ENCODE results near the gene P4HTM.

The P4HTM gene

DNA sequence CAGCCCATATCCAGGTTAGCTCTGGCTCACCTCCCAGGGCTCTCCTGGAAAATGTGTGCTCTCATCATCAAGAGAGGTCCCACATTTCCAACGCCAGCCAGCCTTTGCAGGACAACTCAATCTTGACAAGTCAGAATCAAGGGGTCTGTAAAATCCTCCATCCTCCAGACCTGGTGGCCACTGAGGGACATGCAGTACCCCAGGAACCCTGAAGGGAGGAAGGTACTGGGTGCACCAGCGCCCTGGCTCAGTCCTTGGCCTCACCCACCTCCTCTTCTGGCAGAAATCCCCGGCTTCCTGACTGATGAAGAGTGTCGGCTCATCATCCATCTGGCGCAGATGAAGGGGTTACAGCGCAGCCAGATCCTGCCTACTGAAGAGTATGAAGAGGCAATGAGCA is 11.1 kb downstream of the P4HTM start:
- in situ Hi-C loops (cut with HindIII; ENCODE audit: low pct_ligation_motif_present, low sequenced_read_pairs) = no loop called here
- H3K27ac ChIP-seq = no peak overlapping the region

DNA sequence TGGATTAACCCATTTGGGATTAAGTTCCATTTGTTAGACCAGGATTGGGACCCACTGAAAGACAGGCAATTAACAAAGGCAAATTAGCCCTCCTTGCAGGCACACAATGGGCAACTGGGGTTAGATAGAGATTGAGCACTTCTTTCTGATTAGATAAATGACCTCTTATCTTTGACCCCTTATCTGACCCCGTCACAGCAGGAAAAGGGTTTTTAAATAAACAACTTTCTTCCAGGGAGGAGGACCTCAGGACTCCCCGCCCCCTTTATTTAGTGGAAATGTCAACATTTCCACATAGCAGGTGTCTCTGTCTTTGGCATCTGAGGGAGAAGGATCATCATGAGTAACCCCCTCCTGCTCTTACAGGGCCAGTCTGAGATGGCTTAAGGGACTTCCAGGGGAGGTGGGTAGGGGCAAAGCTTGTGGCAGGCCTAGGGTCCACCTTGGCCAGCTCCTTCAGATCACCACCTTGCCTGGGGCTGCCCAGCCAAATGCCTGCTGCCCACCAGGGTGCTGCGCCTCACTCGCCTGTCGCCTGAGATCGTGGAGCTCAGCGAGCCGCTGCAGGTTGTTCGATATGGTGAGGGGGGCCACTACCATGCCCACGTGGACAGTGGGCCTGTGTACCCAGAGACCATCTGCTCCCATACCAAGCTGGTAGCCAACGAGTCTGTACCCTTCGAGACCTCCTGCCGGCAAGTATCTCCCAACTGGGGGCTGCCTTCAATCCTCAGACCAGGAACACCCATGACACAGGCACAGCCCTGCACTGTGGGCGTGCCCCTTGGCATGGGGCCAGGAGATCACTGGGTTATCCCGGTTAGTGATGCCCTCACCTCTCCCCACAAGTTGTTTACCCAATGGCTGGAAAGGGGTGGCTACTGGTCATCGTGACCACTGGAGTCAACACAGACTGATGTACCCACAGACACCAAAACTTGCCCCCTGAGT is 14.6 kb downstream of the P4HTM start:
- Histone ChIP-seq H3K36me3 (replicated peaks) (no peaks in the 10 kb centered on the region), H3K27ac (no peak overlapping the region), H3K4me3 (ENCODE audit: low read depth, low read length) (no peak overlapping the region), H3K27me3 (replicated peaks) (no peaks in the 10 kb centered on the region)
- in situ Hi-C loops (cut with HindIII; ENCODE audit: low pct_ligation_motif_present, low sequenced_read_pairs) = no loop called here
- TF ChIP-seq, protein P1, sequence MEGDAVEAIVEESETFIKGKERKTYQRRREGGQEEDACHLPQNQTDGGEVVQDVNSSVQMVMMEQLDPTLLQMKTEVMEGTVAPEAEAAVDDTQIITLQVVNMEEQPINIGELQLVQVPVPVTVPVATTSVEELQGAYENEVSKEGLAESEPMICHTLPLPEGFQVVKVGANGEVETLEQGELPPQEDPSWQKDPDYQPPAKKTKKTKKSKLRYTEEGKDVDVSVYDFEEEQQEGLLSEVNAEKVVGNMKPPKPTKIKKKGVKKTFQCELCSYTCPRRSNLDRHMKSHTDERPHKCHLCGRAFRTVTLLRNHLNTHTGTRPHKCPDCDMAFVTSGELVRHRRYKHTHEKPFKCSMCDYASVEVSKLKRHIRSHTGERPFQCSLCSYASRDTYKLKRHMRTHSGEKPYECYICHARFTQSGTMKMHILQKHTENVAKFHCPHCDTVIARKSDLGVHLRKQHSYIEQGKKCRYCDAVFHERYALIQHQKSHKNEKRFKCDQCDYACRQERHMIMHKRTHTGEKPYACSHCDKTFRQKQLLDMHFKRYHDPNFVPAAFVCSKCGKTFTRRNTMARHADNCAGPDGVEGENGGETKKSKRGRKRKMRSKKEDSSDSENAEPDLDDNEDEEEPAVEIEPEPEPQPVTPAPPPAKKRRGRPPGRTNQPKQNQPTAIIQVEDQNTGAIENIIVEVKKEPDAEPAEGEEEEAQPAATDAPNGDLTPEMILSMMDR (IDR thresholded peaks at IDR 0.05; ENCODE audit: low read depth, low read length, missing control alignments) = no peak
- no peak for DNase-seq

More for the DNA sequence above, 11.1 kb downstream of the P4HTM start:
- Histone ChIP-seq H3K36me3 (replicated peaks) (peaks cover 2% of the 10 kb centered on the region), H3K4me3 (ENCODE audit: low read depth, low read length) (no peak overlapping the region), H3K27me3 (replicated peaks) (no peaks in the 10 kb centered on the region)
- no peak for DNase-seq
- TF ChIP-seq, protein P1 (IDR thresholded peaks at IDR 0.05; ENCODE audit: low read depth, low read length, missing control alignments) = no peak

DNA sequence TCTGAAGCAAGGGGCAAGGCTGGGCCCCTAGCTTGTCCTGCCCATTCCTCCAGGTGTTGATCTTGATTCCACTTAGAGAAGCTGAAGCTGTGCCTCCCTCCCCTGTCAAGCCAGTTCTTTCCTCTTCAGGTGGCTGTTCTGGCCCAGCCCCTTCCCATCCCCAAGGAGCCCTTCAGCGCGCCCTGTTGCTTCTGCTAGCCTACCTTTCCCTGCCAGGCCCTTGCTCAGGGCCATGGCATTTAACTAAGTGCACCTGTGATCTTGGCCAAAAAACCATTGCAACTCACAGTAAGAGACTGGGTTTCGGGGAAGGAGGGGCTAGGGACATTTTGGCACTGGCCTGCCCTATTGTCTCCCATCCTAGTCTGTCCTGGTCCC is 15.3 kb downstream of the P4HTM start:
- Histone ChIP-seq H3K36me3 (replicated peaks) (no peaks in the 10 kb centered on the region), H3K27me3 (replicated peaks) (no peaks in the 10 kb centered on the region), H3K4me3 (ENCODE audit: low read depth, low read length) (no peak overlapping the region), H3K27ac (no peak overlapping the region)
- in situ Hi-C loops (cut with HindIII; ENCODE audit: low pct_ligation_motif_present, low sequenced_read_pairs) = no loop called here
- DNase-seq = no peak
- TF ChIP-seq, protein P1 (IDR thresholded peaks at IDR 0.05; ENCODE audit: low read depth, low read length, missing control alignments) = no peak

DNA sequence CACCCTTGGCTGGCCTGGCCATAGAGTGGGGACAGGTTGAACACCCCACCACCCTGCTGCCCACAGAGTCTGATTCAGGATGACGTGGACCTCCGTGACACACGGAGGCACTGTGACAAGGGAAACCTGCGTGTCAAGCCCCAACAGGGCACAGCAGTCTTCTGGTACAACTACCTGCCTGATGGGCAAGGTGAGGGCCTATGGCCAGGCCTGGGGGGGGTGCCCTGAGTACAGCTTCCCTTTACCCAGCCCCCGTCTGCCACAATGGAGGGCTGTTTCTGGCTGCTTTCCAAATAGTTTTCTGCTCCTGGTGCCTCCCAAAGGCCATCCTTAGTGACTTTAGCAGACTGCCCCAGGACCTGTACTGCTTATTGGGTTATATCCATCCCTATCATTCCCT is 16.0 kb downstream of the P4HTM start:
- Histone ChIP-seq H3K36me3 (replicated peaks) (no peaks in the 10 kb centered on the region), H3K27ac (no peak overlapping the region), H3K4me3 (ENCODE audit: low read depth, low read length) (no peak overlapping the region), H3K27me3 (replicated peaks) (no peaks in the 10 kb centered on the region)
- TF ChIP-seq, protein P1 (IDR thresholded peaks at IDR 0.05; ENCODE audit: low read depth, low read length, missing control alignments) = no peak
- DNase-seq = no peak
- in situ Hi-C loops (cut with HindIII; ENCODE audit: low pct_ligation_motif_present, low sequenced_read_pairs) = no loop called here

DNA sequence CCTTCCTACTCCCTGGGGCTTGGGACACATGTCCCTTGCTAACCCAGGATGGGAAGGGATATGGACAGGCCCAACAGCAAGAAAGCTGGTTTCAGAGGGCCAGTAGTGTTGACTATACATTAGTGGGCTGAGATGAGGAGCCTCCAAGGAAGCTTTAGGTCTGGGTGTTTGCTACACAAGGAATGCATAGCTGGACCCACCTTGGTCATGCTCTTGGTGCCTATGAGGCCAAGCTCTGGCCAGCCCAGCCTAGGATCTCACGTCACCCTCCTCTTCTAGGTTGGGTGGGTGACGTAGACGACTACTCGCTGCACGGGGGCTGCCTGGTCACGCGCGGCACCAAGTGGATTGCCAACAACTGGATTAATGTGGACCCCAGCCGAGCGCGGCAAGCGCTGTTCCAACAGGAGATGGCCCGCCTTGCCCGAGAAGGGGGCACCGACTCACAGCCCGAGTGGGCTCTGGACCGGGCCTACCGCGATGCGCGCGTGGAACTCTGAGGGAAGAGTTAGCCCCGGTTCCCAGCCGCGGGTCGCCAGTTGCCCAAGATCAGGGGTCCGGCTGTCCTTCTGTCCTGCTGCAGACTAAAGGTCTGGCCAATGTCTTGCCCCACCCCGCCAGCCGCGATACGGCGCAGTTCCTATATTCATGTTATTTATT is 16.5 kb downstream of the P4HTM start:
- Histone ChIP-seq H3K27me3 (replicated peaks) (no peaks in the 10 kb centered on the region), H3K36me3 (replicated peaks) (peaks cover 1% of the 10 kb centered on the region), H3K4me3 (ENCODE audit: low read depth, low read length) (peak overlapping the region; percentile 79), H3K27ac (peak overlapping the region; percentile 85)
- in situ Hi-C loops (cut with HindIII; ENCODE audit: low pct_ligation_motif_present, low sequenced_read_pairs) = no loop called here
- no peak for DNase-seq
- TF ChIP-seq, protein P1 (IDR thresholded peaks at IDR 0.05; ENCODE audit: low read depth, low read length, missing control alignments) = no peak

Data from brain microvascular endothelial cell (primary cell).